HEK293 (cell line): ENCODE data around the gene HRK.

ENCODE experiments used
- CTCF ChIA-PET: fragments of 350-600 bp; formaldehyde crosslinking; extraction: SDS; loops from one replicate; lab custom pipeline; 2021; ENCODE audit warnings: antibody characterized with exemption; lab: Yijun Ruan, JAX
- POLR2A ChIA-PET: fragments of 300-600 bp; formaldehyde crosslinking; extraction: SDS; loops from one replicate; lab custom pipeline; 2020; ENCODE audit warnings: antibody characterized with exemption, inconsistent platforms; lab: Yijun Ruan, JAX
- H3K27ac ChIP-seq: fragments of 200-500 bp; sonication (Bioruptor generic); 2 replicates; pipeline ENCODE4 v1.5.1; 2014; ENCODE audit warnings: low read depth, low read length, control low read depth, inconsistent platforms; ENCODE audit errors: extremely low read depth
- H3K36me3 ChIP-seq, 2 experiments: fragments of 200-500 bp in 1 of 2; sonication (Bioruptor generic) in 1 of 2; 1 replicate in 1 of 2; 2 replicates in 1 of 2; pipeline ENCODE4 v1.5.1; 2014 to 2017; ENCODE audit warnings: inconsistent platforms in 2 of 2, low read length in 2 of 2; ENCODE audit not compliant: control insufficient read depth in 2 of 2, insufficient read depth in 1 of 2
- H3K4me1 ChIP-seq: fragments of 200-500 bp; sonication (Bioruptor generic); 2 replicates; pipeline ENCODE4 v1.5.1; 2014; ENCODE audit warnings: mild to moderate bottlenecking, low read length, inconsistent platforms; ENCODE audit not compliant: control insufficient read depth, insufficient read depth
- H3K4me3 ChIP-seq: 2 replicates; pipeline ENCODE4 v1.5.1; 2011; ENCODE audit warnings: low read depth, mild to moderate bottlenecking, control low read depth, low read length, moderate library complexity
- H3K9me3 ChIP-seq: fragments of 200-500 bp; sonication (Bioruptor generic); 2 replicates; pipeline ENCODE4 v1.5.1; 2014; ENCODE audit warnings: low read depth, low read length, inconsistent platforms; ENCODE audit not compliant: control insufficient read depth, insufficient read depth
- BCL11B ChIP-seq: fragments of 450-650 bp; formaldehyde crosslinking; IDR thresholded peaks from 2 replicates; pipeline ENCODE4 v1.5.1; 2016; ENCODE audit warnings: low read depth, missing biosample characterization, missing genetic modification characterization
- GFI1B ChIP-seq: fragments of 450-650 bp; formaldehyde crosslinking; IDR thresholded peaks from 2 replicates; pipeline ENCODE4 v1.5.1; 2016; ENCODE audit warnings: missing biosample characterization, missing genetic modification characterization
- GLI4 ChIP-seq: fragments of 450-650 bp; formaldehyde crosslinking; IDR thresholded peaks from 2 replicates; pipeline ENCODE4 v1.5.1; 2016; ENCODE audit warnings: missing biosample characterization, missing genetic modification characterization
- HOXC10 ChIP-seq: sonication (generic); formaldehyde crosslinking; IDR thresholded peaks from 2 replicates; pipeline ENCODE4 v1.8.1; 2023; ENCODE audit warnings: mild to moderate bottlenecking, missing genetic modification reagents
- KLF17 ChIP-seq: fragments of 450-650 bp; formaldehyde crosslinking; IDR thresholded peaks from 2 replicates; pipeline ENCODE4 v1.5.1; 2016; ENCODE audit warnings: missing biosample characterization, missing genetic modification characterization
- SP2 ChIP-seq: fragments of 450-650 bp; formaldehyde crosslinking; IDR thresholded peaks from 2 replicates; pipeline ENCODE4 v1.5.1; 2016; ENCODE audit warnings: missing biosample characterization, missing genetic modification characterization
- ZNF121 ChIP-seq: fragments of 450-650 bp; formaldehyde crosslinking; IDR thresholded peaks from 2 replicates; pipeline ENCODE4 v1.5.1; 2016; ENCODE audit warnings: missing biosample characterization, missing genetic modification characterization
- ZNF133 ChIP-seq: fragments of 450-650 bp; formaldehyde crosslinking; IDR thresholded peaks from 2 replicates; pipeline ENCODE4 v1.5.1; 2016; ENCODE audit warnings: missing biosample characterization, missing genetic modification characterization
- ZNF146 ChIP-seq: fragments of 450-650 bp; formaldehyde crosslinking; IDR thresholded peaks from 2 replicates; pipeline ENCODE4 v1.5.1; 2016; ENCODE audit warnings: missing biosample characterization, missing genetic modification characterization
- ZNF16 ChIP-seq: fragments of 450-650 bp; formaldehyde crosslinking; IDR thresholded peaks from 2 replicates; pipeline ENCODE4 v1.5.1; 2016; ENCODE audit warnings: low read depth, missing biosample characterization, missing genetic modification characterization
- ZNF433 ChIP-seq: fragments of 450-650 bp; formaldehyde crosslinking; IDR thresholded peaks from 2 replicates; pipeline ENCODE4 v1.5.1; 2016; ENCODE audit warnings: missing biosample characterization, missing genetic modification characterization, low read depth
- ZNF529 ChIP-seq: fragments of 450-650 bp; formaldehyde crosslinking; IDR thresholded peaks from 2 replicates; pipeline ENCODE4 v1.5.1; 2017; ENCODE audit warnings: missing genetic modification characterization, missing biosample characterization; ENCODE audit not compliant: insufficient replicate concordance
- ZNF549 ChIP-seq: fragments of 450-650 bp; IDR thresholded peaks from 2 replicates; pipeline ENCODE4 v1.5.1; 2018; ENCODE audit warnings: missing biosample characterization, missing genetic modification characterization, mild to moderate bottlenecking, inconsistent platforms, moderate library complexity
- ZNF555 ChIP-seq: fragments of 450-650 bp; formaldehyde crosslinking; conservative IDR thresholded peaks from 2 replicates; pipeline ENCODE4 v1.5.1; 2017; ENCODE audit warnings: missing biosample characterization, mild to moderate bottlenecking, missing genetic modification characterization, inconsistent platforms
- ZNF558 ChIP-seq: fragments of 450-650 bp; formaldehyde crosslinking; IDR thresholded peaks from 2 replicates; pipeline ENCODE4 v1.5.1; 2016; ENCODE audit warnings: missing biosample characterization, missing genetic modification characterization
- ZNF626 ChIP-seq: fragments of 450-650 bp; sonication (Bioruptor Pico); formaldehyde crosslinking; IDR thresholded peaks from 2 replicates; pipeline ENCODE4 v1.5.1; 2018; ENCODE audit warnings: missing biosample characterization, missing genetic modification characterization, inconsistent platforms
- ZNF664 ChIP-seq: fragments of 450-650 bp; formaldehyde crosslinking; IDR thresholded peaks from 2 replicates; pipeline ENCODE4 v1.5.1; 2016; ENCODE audit warnings: missing biosample characterization, missing genetic modification characterization
- ZNF704 ChIP-seq: fragments of 450-650 bp; formaldehyde crosslinking; IDR thresholded peaks from 2 replicates; pipeline ENCODE4 v1.5.1; 2016; ENCODE audit warnings: missing biosample characterization, missing genetic modification characterization
- ZNF792 ChIP-seq: fragments of 450-650 bp; formaldehyde crosslinking; IDR thresholded peaks from 2 replicates; pipeline ENCODE4 v1.5.1; 2016; ENCODE audit warnings: missing biosample characterization, missing genetic modification characterization
- ZNF830 ChIP-seq: fragments of 450-650 bp; IDR thresholded peaks from 2 replicates; pipeline ENCODE4 v1.5.0; 2018; ENCODE audit warnings: missing biosample characterization, missing genetic modification characterization, low read depth, mild to moderate bottlenecking, moderate library complexity

HRK gene

GRCh38 chr12:116853507-116853906 is 27.7 kb downstream of the HRK start:
- CTCF ChIA-PET, result no interaction called here

GRCh38 chr12:116852303-116852702 is 28.9 kb downstream of the HRK start:
- ChIA-PET CTCF (interaction anchor here (0.6 to 0.8 kb wide), 2 partner anchors 11 to 319 kb away, joined by 3 to 5 read pairs; no protein-coding TSS in a partner anchor), POLR2A (no interaction called here)
- Histone ChIP-seq H3K9me3 (no peaks in the 10 kb centered on the region), H3K4me1 (no peaks in the 10 kb centered on the region), H3K36me3 (no peaks in the 10 kb centered on the region), H3K27ac (no peak overlapping the region), H3K4me3 (no peak overlapping the region)
- TF ChIP-seq SP2 (tag by site-specific recombination) (no peak), KLF17 (tag by site-specific recombination) (no peak), ZNF704 (tag by site-specific recombination) (no peak), GLI4 (tag by site-specific recombination) (no peak), ZNF133 (tag by site-specific recombination) (no peak)

More at GRCh38 chr12:116853507-116853906, 27.7 kb downstream of the HRK start:
- TF ChIP-seq ZNF792 (tag by site-specific recombination) (no peak), ZNF529 (tag by site-specific recombination) (no peak), BCL11B (no peak), ZNF16 (tag by site-specific recombination) (no peak), ZNF558 (tag by site-specific recombination) (no peak), ZNF626 (tag by site-specific recombination) (no peak), ZNF555 (no peak)
- H3K4me1 ChIP-seq, result peaks cover 4% of the 10 kb centered on the region
- no peak overlapping the region for H3K4me3 ChIP-seq
- H3K36me3 ChIP-seq, result no peaks in the 10 kb centered on the region
- POLR2A ChIA-PET, result no interaction called here
- H3K27ac ChIP-seq, result no peak overlapping the region
- H3K9me3 ChIP-seq, result no peaks in the 10 kb centered on the region

GRCh38 chr12:116849216-116849615 is 32.0 kb downstream of the HRK start:
- Histone ChIP-seq H3K36me3 (no peaks in the 10 kb centered on the region), H3K4me1 (no peaks in the 10 kb centered on the region), H3K27ac (no peak overlapping the region), H3K4me3 (no peak overlapping the region), H3K9me3 (no peaks in the 10 kb centered on the region)
- ChIA-PET POLR2A (no interaction called here), CTCF (no interaction called here)
- TF ChIP-seq ZNF549 (tag by site-specific recombination) (no peak), HOXC10 (CRISPR knock-in tag) (no peak), ZNF433 (no peak)

- TF ChIP-seq GFI1B (tag by site-specific recombination) (no peak), ZNF664 (tag by site-specific recombination) (no peak), ZNF830 (tag by site-specific recombination) (no peak), ZNF146 (tag by site-specific recombination) (no peak), ZNF121 (peak; percentile 87), ZNF133 (tag by site-specific recombination) (no peak)
- H3K36me3 ChIP-seq, result no peaks in the 10 kb centered on the region
- ChIA-PET CTCF (interaction anchor here (0.6 to 1.6 kb wide), 2 partner anchors 18 to 139 kb away, joined by 3 read pairs; no protein-coding TSS in a partner anchor), POLR2A (no interaction called here)
- no peak overlapping the region for H3K4me3 ChIP-seq
- H3K27ac ChIP-seq, result no peak overlapping the region
- no peaks in the 10 kb centered on the region for H3K9me3 ChIP-seq
- no peaks in the 10 kb centered on the region for H3K4me1 ChIP-seq
Observed at GRCh38 chr12:116843085-116843484, 38.2 kb downstream of the HRK start.
